ENCODE measurements around the gene BEAN1.

DNA sequence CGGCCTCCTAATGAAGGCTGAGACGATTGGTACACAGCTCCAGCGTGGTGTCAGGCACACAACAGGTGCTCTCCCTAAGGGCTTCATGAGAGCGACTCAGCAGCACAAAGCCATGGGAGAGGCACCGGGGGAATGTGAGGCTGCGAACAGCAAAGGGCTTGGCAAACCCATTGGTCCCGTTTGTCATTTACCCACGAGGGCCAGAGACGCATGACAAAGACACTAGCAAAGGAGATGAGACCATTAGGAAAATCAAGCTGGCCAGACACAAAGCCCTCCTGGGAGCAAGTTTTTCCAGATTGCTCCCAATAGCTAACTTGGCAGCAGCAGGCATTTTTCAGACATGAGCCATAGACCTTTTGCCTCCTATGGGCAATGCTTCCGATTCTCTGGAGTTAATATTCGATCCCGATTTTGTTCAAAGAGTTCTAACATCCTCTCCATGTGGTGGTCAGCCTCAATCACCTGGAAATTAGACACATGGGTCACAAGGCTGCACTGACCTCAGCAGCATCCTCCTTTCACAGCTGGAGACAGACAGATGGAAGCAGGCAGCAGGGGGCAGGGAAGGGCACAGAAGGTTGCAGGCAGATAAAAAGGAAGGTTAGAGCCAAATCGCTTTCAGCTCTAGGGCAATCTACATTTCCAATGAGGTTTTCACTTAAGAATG is 84.6 kb downstream of the BEAN1 start:
- TF ChIP-seq, protein P1, sequence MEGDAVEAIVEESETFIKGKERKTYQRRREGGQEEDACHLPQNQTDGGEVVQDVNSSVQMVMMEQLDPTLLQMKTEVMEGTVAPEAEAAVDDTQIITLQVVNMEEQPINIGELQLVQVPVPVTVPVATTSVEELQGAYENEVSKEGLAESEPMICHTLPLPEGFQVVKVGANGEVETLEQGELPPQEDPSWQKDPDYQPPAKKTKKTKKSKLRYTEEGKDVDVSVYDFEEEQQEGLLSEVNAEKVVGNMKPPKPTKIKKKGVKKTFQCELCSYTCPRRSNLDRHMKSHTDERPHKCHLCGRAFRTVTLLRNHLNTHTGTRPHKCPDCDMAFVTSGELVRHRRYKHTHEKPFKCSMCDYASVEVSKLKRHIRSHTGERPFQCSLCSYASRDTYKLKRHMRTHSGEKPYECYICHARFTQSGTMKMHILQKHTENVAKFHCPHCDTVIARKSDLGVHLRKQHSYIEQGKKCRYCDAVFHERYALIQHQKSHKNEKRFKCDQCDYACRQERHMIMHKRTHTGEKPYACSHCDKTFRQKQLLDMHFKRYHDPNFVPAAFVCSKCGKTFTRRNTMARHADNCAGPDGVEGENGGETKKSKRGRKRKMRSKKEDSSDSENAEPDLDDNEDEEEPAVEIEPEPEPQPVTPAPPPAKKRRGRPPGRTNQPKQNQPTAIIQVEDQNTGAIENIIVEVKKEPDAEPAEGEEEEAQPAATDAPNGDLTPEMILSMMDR (IDR thresholded peaks at IDR 0.05), result peak in 2 of 6 experiments; percentile 16 to 27
- peak in 1 of 2 donors; percentile 2 for TF ChIP-seq POLR2A (IDR thresholded peaks at IDR 0.05)

All from adrenal gland (tissue), 5 donors.